SK-N-SH treated with all-trans-retinoic acid at 6 μM for 48 hours (cell line): ENCODE measurements around the gene PRR22.

Experiments
- RARB ChIP-seq: fragments of 250-450 bp; sonication (Bioruptor Pico); IDR thresholded peaks from 2 replicates; pipeline ENCODE4 v1.8.0; 2021; ENCODE audit warnings: mild to moderate bottlenecking, moderate library complexity
- SNAI2 ChIP-seq: fragments of 250-450 bp; sonication (Bioruptor Pico); IDR thresholded peaks from 2 replicates; pipeline ENCODE4 v1.5.0; 2020; ENCODE audit warnings: mild to moderate bottlenecking, moderate library complexity
- TOX ChIP-seq: fragments of 250-450 bp; sonication (Bioruptor Pico); IDR thresholded peaks from 2 replicates; pipeline ENCODE4 v1.8.0; 2021; ENCODE audit warnings: mild to moderate bottlenecking, moderate library complexity, borderline replicate concordance
- TSHZ2 ChIP-seq: fragments of 250-450 bp; sonication (Bioruptor Pico); IDR thresholded peaks from 2 replicates; pipeline ENCODE4 v1.5.0; 2020; ENCODE audit warnings: mild to moderate bottlenecking, moderate library complexity
- ZFP30 ChIP-seq: fragments of 450-650 bp; formaldehyde crosslinking; IDR thresholded peaks from 2 replicates; pipeline ENCODE4 v1.5.0; 2022; ENCODE audit warnings: mild to moderate bottlenecking, moderate library complexity

GRCh38 chr19:5827342-5827890 is 42.9 kb upstream of the PRR22 start:
- TF ChIP-seq TOX (CRISPR knock-in tag) (no peak), ZFP30 (CRISPR knock-in tag) (no peak), TSHZ2 (CRISPR knock-in tag) (no peak), SNAI2 (no peak), RARB (CRISPR knock-in tag) (no peak)
